KOPT-K1 (cell line): ENCODE results near the gene GRIA1.

Source experiments
- H3K27ac ChIP-seq: fragments of 200-600 bp; sonication (generic); 2 replicates; pipeline ENCODE4 v1.5.1; 2016; ENCODE audit warnings: antibody characterized with exemption, mild to moderate bottlenecking, low read depth, low read length; ENCODE audit not compliant: poor library complexity, severe bottlenecking
- H3K36me3 ChIP-seq: fragments of 200-600 bp; sonication (generic); 2 replicates; pipeline ENCODE4 v1.5.1; 2017; ENCODE audit warnings: antibody characterized with exemption, mild to moderate bottlenecking, low read length, moderate library complexity; ENCODE audit not compliant: insufficient read depth
- H3K9me3 ChIP-seq: fragments of 200-600 bp; sonication (generic); 2 replicates; pipeline ENCODE4 v1.5.1; 2017; ENCODE audit warnings: antibody characterized with exemption, low read length, mild to moderate bottlenecking; ENCODE audit not compliant: insufficient read depth, poor library complexity, severe bottlenecking

The GRIA1 gene

GRCh38 chr5:153552886-153553285 is 62.4 kb downstream of the GRIA1 start:
- Histone ChIP-seq H3K27ac (no peak overlapping the region), H3K9me3 (no peaks in the 10 kb centered on the region), H3K36me3 (no peaks in the 10 kb centered on the region)

- Histone ChIP-seq H3K36me3 (no peaks in the 10 kb centered on the region), H3K9me3 (no peaks in the 10 kb centered on the region), H3K27ac (no peak overlapping the region)
These were observed 65.1 kb downstream of the GRIA1 start for GRCh38 chr5:153555420-153556114.

- no peaks in the 10 kb centered on the region for H3K9me3 ChIP-seq
- H3K36me3 ChIP-seq: no peaks in the 10 kb centered on the region
- H3K27ac ChIP-seq: no peak overlapping the region
These were observed 68.5 kb downstream of the GRIA1 start for GRCh38 chr5:153558957-153559356.

DNA sequence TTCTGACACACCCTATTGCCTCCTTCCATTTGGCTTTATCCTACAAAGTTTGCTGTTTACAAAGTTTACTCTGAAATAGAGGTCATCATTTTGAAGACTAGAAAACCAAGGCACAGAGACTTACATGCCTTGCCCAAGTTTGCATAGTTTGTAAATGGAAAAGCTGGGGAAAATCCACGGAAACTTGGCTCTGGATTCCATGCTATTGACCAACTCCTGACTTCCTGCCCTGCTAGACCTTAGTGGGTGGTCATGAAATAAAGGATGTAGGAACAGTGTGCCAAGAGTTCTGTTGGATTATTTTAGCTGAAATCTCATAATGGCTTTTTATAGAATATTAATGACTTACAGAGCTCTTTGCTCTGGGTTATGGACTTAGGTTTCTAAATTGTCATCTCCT is 69.5 kb downstream of the GRIA1 start:
- Histone ChIP-seq H3K36me3 (no peaks in the 10 kb centered on the region), H3K9me3 (no peaks in the 10 kb centered on the region), H3K27ac (no peak overlapping the region)

DNA sequence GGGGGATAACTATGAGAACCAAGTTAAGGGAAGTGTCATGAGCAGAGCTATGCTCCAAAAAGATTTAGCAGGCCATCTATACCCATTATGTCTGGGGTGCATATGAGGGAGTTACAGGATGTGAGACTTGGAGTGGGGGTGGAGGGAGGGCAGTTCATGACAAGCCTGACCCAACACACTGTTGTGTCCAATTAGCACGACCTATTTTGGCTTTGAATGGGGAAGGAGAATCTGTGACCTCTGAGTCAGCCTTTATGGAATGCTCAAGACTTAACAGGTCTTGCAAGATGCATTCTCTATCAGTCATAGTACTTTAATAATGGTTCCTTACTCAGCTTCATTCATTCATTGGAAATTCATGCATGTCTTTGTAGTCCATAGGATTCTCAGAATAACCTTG is 71.7 kb downstream of the GRIA1 start:
- H3K9me3 ChIP-seq: no peaks in the 10 kb centered on the region
- no peaks in the 10 kb centered on the region for H3K36me3 ChIP-seq
- H3K27ac ChIP-seq: no peak overlapping the region

GRCh38 chr5:153565822-153566221 is 75.4 kb downstream of the GRIA1 start:
- H3K9me3 ChIP-seq: no peaks in the 10 kb centered on the region
- H3K27ac ChIP-seq: no peak overlapping the region
- H3K36me3 ChIP-seq: no peaks in the 10 kb centered on the region

GRCh38 chr5:153569036-153569435 is 78.6 kb downstream of the GRIA1 start:
- no peaks in the 10 kb centered on the region for H3K9me3 ChIP-seq
- H3K36me3 ChIP-seq: no peaks in the 10 kb centered on the region
- H3K27ac ChIP-seq: no peak overlapping the region

GRCh38 chr5:153571162-153571561 is 80.7 kb downstream of the GRIA1 start:
- Histone ChIP-seq H3K36me3 (no peaks in the 10 kb centered on the region), H3K9me3 (no peaks in the 10 kb centered on the region), H3K27ac (no peak overlapping the region)

DNA sequence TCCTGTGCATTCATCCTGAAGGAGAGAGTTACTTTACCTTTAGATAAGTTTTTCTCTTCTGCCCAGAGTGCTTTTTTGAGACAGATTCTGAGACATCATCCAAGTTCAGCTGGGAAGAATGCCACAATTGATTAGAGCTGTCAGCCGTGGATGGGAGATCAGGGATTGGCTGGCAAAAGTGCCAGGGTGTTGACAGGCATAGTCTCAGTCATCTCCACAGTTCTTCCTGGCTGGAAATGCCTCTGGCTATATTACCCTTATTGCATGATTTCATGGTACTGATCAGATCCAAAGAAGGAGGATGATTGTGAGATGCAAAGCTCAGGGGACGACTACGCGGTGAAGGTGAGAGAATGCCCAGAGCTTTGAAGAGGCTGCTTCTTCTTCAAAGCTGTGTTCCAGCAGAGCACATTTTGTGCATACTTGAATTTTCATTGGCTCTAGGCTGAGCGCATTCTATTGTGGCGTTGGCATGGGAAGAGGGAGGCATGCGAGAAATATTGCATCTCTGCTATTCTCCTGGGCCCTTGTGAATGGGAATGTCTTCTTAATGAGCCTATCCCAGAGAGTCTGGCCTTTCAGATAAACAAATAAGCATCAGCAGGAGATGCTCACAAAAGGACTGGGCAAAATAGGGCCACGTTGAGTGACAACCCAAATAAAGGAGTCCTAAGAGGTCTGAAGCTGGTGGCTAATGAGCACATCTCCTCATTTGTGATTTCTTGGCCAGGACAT is 82.1 kb downstream of the GRIA1 start:
- no peak overlapping the region for H3K27ac ChIP-seq
- no peaks in the 10 kb centered on the region for H3K36me3 ChIP-seq
- no peaks in the 10 kb centered on the region for H3K9me3 ChIP-seq

GRCh38 chr5:153573326-153574033 is 83.0 kb downstream of the GRIA1 start:
- H3K9me3 ChIP-seq: no peaks in the 10 kb centered on the region
- no peaks in the 10 kb centered on the region for H3K36me3 ChIP-seq
- H3K27ac ChIP-seq: no peak overlapping the region

- Histone ChIP-seq H3K27ac (no peak overlapping the region), H3K36me3 (no peaks in the 10 kb centered on the region), H3K9me3 (no peaks in the 10 kb centered on the region)
These were observed 93.9 kb downstream of the GRIA1 start for GRCh38 chr5:153584126-153584959.

GRCh38 chr5:153584960-153585359 is 94.5 kb downstream of the GRIA1 start:
- Histone ChIP-seq H3K9me3 (no peaks in the 10 kb centered on the region), H3K27ac (no peak overlapping the region), H3K36me3 (no peaks in the 10 kb centered on the region)

GRCh38 chr5:153585622-153586277 is 95.3 kb downstream of the GRIA1 start:
- Histone ChIP-seq H3K36me3 (no peaks in the 10 kb centered on the region), H3K27ac (no peak overlapping the region), H3K9me3 (no peaks in the 10 kb centered on the region)

- Histone ChIP-seq H3K36me3 (no peaks in the 10 kb centered on the region), H3K9me3 (no peaks in the 10 kb centered on the region), H3K27ac (no peak overlapping the region)
These were observed 101.6 kb downstream of the GRIA1 start for GRCh38 chr5:153592081-153592480.
